ENCODE measurements around the gene SH3BP2. TPM values are rescaled to one million over a fixed set of nuclear protein-coding genes. Genes with fewer than 3 reads are reported as not detected.

Gene SH3BP2
- total RNA-seq, 2 experiments from 2014 or later = 78.8 to 82.5 TPM

DNA sequence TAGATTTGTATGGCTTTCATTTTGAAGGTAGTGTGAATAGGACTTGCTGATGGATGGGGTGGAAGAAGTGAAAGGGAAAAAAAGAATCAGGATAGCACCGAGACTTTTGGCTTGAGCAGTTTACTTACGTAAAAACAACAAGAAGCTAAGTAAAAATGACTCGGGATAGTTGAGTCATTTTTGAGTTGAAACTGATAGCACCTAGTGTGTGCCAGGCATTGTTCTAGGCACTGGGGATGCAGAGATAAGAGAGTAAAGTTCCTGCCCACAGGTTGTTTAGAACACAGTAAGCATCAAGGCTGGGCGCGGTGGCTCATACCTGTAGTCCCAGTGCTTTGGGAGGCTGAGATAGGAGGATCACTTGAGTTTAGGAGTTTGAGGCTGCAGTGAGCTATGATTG, 85.5 kb downstream of the SH3BP2 start:
- ChIA-PET CTCF (no interaction called here), POLR2A (no interaction called here)

DNA sequence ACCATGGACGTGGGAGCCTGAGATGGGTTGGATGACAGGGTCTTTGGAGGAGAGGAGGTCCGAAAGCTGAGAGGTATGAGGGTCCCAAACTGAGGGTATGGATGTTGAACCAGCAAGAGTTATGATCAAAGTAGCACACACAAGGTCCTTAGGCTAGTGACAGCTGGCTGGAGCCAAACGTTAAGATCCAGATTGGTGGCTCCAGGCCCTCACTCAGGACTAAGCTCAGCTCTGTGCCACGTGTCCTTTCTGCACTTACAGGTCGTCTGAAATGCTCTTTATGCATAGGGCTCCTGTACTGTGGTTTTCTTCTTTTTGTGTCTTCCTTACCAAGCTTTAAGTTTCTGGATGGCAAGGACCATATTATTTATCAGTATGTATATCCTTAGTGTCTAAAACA, 86.1 kb downstream of the SH3BP2 start:
- CTCF ChIA-PET = no interaction called here
- POLR2A ChIA-PET = no interaction called here

GRCh38 chr4:2881431-2881830, 88.5 kb downstream of the SH3BP2 start:
- POLR2A ChIA-PET = no interaction called here

GRCh38 chr4:2882341-2882740, 89.5 kb downstream of the SH3BP2 start:
- POLR2A ChIA-PET = no interaction called here
- CTCF ChIA-PET = no interaction called here

More at GRCh38 chr4:2881431-2881830, 88.5 kb downstream of the SH3BP2 start:
- CTCF ChIA-PET = interaction anchor here (1.2 kb wide), 1 partner anchor 10 kb away, joined by 3 read pairs; no protein-coding TSS in a partner anchor

GRCh38 chr4:2886161-2886560, 93.3 kb downstream of the SH3BP2 start:
- POLR2A ChIA-PET = no interaction called here
- CTCF ChIA-PET = no interaction called here

GRCh38 chr4:2886622-2887021, 93.7 kb downstream of the SH3BP2 start:
- ChIA-PET CTCF (no interaction called here), POLR2A (no interaction called here)

DNA sequence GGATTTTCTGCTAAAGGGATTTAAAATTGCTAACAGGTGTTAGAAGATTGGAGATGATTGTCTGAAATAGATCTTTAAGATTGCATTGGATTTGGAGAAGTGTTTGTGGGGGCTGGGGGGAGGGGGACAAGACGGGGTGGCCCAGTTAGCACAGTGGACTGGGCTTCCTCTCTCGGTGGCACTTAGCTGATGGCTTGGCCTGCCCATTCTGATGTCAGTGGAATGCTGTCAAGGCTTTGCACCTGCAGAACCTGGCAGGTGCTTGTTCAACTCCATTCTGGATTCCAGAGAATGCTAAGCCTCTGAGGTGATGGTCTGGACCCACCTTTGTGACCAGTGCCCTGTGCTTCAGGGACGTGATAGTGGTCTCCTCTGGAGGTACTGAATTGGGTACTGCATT, 94.5 kb downstream of the SH3BP2 start:
- CTCF ChIA-PET = no interaction called here
- POLR2A ChIA-PET = no interaction called here

DNA sequence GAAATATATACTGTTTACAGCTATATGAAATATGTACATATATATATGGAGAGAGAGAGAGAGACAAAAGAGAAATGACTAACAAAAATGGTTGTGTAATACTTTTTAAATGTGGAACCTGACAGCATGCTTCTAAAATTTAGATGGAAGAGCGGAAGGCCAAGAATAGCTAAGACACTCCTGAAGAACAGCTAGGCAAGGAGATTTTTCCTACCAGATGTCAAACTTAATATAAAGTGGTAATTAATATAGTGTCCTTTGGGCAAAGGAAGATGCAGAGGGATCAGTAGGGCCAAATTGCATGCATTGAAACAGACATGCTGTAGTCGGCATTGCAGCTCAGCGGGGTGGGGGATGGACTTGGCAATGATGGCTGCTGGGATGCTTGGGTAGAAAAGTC, 96.0 kb downstream of the SH3BP2 start:
- ChIA-PET POLR2A (no interaction called here), CTCF (no interaction called here)

Other genes starting within 250 kb of the SH3BP2 start
- gene TNIP2, start 36.7 kb upstream of the SH3BP2 start, total RNA-seq = 10 to 100 TPM; 85.5 to 86.4 TPM
- 100 to 1,000 TPM; 151 to 154 TPM for gene ADD1, start 50.8 kb downstream of the SH3BP2 start, total RNA-seq
- gene NOP14, start 170.3 kb downstream of the SH3BP2 start, total RNA-seq = 100 to 1,000 TPM; 143 TPM
- 1 to 10 TPM; 4.9 to 5.3 TPM for gene GRK4, start 170.5 kb downstream of the SH3BP2 start, total RNA-seq